Mucosa of descending colon (tissue), 3 donors: ENCODE results near the gene C1QTNF8. TPM values are rescaled to one million over a fixed set of nuclear protein-coding genes. Genes with fewer than 3 reads are reported as not detected.
A peak's percentile ranks its signal among the peaks of the same experiment; 100 is the strongest.

ENCODE experiments used
- ATAC-seq: fragments of 200-7000 bp; cut with Tn5 transposase; one replicate; pipeline ENCODE4 v1.9.1; 2020; ENCODE audit warnings: mild to moderate bottlenecking, moderate library complexity
- DNase-seq, 3 donors: peaks; one replicate each; pipeline ENCODE4 v3.0.0-alpha.2; 2020
- H3K36me3 ChIP-seq: fragments of 200-600 bp; one replicate; pipeline ENCODE4 v1.8.0; 2021; ENCODE audit warnings: low read depth, mild to moderate bottlenecking
- H3K4me1 ChIP-seq: fragments of 200-600 bp; one replicate; pipeline ENCODE4 v1.8.0; 2021; ENCODE audit warnings: low read depth, mild to moderate bottlenecking
- H3K4me3 ChIP-seq: fragments of 200-600 bp; one replicate; pipeline ENCODE4 v1.8.0; 2021; ENCODE audit warnings: mild to moderate bottlenecking
- H3K9me3 ChIP-seq: fragments of 200-600 bp; one replicate; pipeline ENCODE4 v1.8.0; 2021; ENCODE audit warnings: mild to moderate bottlenecking
- intact Hi-C, 2 donors: fragments of 100-400 bp; cut with DNase I in 1 of 2; cut with micrococcal nuclease in 1 of 2; formaldehyde crosslinking; loops; one replicate each; pipeline versions ENCODE4 v1.11.0 to v1.11.1; 2022; cut with DNase I, micrococcal nuclease
- total RNA-seq, 3 donors: library from RNA; stranded (reverse); fragmentation: NEBNext Ultra II Directional in 2 of 3; extraction: Animal tissue kit (Norgen Biotek cat#: 25700) in 2 of 3; gene quantifications; one replicate each; pipeline versions ENCODE4 v1.2.1 to v1.2.4, GENCODE V29; 2021 to 2023
- TF ChIP-seq, protein P1 (sequence below): fragments of 200-600 bp; IDR thresholded peaks from one replicate; pipeline ENCODE4 v1.8.0; 2022; ENCODE audit warnings: antibody characterized with exemption, mild to moderate bottlenecking
- donor health status: DM: no; HTN: no; CAD: no; lungs with moderate emphysema.
- donor health status: DM: no; HTN: no; CAD: no.
- donor health status: DM: no; HTN: yes; CAD: no.

The C1QTNF8 gene
- total RNA-seq, 3 donors from 2014 or later = not detected

- DNase-seq (no peak), ATAC-seq (no peak)
- TF ChIP-seq, protein P1, sequence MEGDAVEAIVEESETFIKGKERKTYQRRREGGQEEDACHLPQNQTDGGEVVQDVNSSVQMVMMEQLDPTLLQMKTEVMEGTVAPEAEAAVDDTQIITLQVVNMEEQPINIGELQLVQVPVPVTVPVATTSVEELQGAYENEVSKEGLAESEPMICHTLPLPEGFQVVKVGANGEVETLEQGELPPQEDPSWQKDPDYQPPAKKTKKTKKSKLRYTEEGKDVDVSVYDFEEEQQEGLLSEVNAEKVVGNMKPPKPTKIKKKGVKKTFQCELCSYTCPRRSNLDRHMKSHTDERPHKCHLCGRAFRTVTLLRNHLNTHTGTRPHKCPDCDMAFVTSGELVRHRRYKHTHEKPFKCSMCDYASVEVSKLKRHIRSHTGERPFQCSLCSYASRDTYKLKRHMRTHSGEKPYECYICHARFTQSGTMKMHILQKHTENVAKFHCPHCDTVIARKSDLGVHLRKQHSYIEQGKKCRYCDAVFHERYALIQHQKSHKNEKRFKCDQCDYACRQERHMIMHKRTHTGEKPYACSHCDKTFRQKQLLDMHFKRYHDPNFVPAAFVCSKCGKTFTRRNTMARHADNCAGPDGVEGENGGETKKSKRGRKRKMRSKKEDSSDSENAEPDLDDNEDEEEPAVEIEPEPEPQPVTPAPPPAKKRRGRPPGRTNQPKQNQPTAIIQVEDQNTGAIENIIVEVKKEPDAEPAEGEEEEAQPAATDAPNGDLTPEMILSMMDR = no peak
- Histone ChIP-seq H3K36me3 (no peaks in the 10 kb centered on the region), H3K9me3 (no peaks in the 10 kb centered on the region), H3K4me1 (no peaks in the 10 kb centered on the region), H3K4me3 (no peak overlapping the region)
- intact Hi-C loops = no loop called here
Observed at GRCh38 chr16:1126044-1126443, 30.0 kb upstream of the C1QTNF8 start.

- intact Hi-C loops = no loop called here
- Histone ChIP-seq H3K4me3 (no peak overlapping the region), H3K4me1 (no peaks in the 10 kb centered on the region), H3K36me3 (no peaks in the 10 kb centered on the region), H3K9me3 (no peaks in the 10 kb centered on the region)
- peak in 1 of 3 donors; percentile 29 for DNase-seq
- ATAC-seq = peak; percentile 52
- TF ChIP-seq, protein P1 = no peak
Observed at GRCh38 chr16:1125471-1125870, 29.4 kb upstream of the C1QTNF8 start.

DNA sequence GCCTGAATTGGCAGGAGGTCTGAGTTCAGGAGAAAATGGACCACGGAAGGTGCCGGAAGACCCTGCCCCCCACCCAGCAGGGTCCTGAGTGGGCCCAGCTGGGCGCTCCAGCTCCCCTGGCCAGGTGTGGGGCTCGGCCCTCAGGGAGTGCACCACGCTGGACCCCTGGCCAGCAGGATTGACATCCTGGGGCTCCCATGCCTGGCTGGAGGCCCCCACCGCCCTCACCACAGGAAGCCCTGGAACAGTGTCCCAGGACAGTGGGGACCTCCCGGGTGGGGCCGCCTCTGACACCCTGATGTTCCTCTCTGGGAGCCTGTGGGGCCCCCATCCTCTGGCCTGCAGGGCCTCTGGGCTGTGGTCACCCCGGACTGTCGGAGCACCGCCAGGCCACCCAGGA is 28.8 kb upstream of the C1QTNF8 start:
- DNase-seq (no peak), ATAC-seq (no peak)
- Histone ChIP-seq H3K36me3 (no peaks in the 10 kb centered on the region), H3K9me3 (no peaks in the 10 kb centered on the region), H3K4me3 (no peak overlapping the region), H3K4me1 (no peaks in the 10 kb centered on the region)
- TF ChIP-seq, protein P1 = no peak
- intact Hi-C loops = no loop called here

- Histone ChIP-seq H3K4me1 (no peaks in the 10 kb centered on the region), H3K9me3 (no peaks in the 10 kb centered on the region), H3K4me3 (no peak overlapping the region), H3K36me3 (no peaks in the 10 kb centered on the region)
- ATAC-seq (no peak), DNase-seq (no peak)
- intact Hi-C loops = no loop called here
- TF ChIP-seq, protein P1 = no peak
Observed at GRCh38 chr16:1124291-1124690, 28.2 kb upstream of the C1QTNF8 start.

- Histone ChIP-seq H3K9me3 (no peaks in the 10 kb centered on the region), H3K4me1 (no peaks in the 10 kb centered on the region), H3K4me3 (no peak overlapping the region), H3K36me3 (no peaks in the 10 kb centered on the region)
- no peak for DNase-seq
- TF ChIP-seq, protein P1 = no peak
- intact Hi-C loops = no loop called here
- no peak for ATAC-seq
Observed at GRCh38 chr16:1123525-1124230, 27.6 kb upstream of the C1QTNF8 start.

GRCh38 chr16:1122398-1122765 is 26.3 kb upstream of the C1QTNF8 start:
- Histone ChIP-seq H3K9me3 (no peaks in the 10 kb centered on the region), H3K36me3 (no peaks in the 10 kb centered on the region), H3K4me3 (no peak overlapping the region), H3K4me1 (no peaks in the 10 kb centered on the region)
- DNase-seq (no peak), ATAC-seq (no peak)
- TF ChIP-seq, protein P1 = no peak
- intact Hi-C loops = no loop called here
